Measurements from ENCODE around the gene NDUFB3. TPM values are rescaled to one million over a fixed set of nuclear protein-coding genes. Genes with fewer than 3 reads are reported as not detected.
A peak's percentile ranks its signal among the peaks of the same experiment; 100 is the strongest.
"Not testable (repeated sequence)": the region's sequence is repeated elsewhere in the genome, so short reads cannot be mapped to it uniquely, and the experiment has no call there.

Gene NDUFB3
- total and polyA plus RNA-seq, 7 experiments from 2014 or later: 18.3 to 361 (median 47.9) TPM

DNA sequence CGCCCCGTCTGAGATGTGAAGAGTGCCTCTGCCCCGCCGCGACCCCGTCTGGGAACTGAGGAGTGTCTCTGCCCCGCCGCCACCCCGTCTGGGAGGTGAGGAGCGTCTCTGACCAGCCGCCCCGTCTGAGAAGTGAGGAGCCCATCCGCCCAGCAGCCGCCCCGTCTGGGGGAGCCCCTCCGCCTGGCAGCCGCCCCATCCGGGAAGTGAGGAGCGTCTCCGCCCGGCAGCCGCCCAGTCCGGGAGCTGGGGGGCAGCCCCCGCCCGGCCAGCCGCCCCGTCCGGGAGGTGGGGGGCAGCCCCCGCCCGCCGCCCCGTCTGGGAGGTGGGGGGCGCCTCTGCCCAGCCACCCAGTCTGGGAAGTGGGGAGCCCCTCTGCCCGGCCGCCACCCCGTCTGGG is 29.4 kb upstream of the NDUFB3 start:
- H3K36me3 ChIP-seq (ENCODE audit: control insufficient read depth in 2 of 3, insufficient read depth in 3 of 3, low read length in 3 of 3): peaks cover 3 to 24% (median 5%) of the 10 kb centered on the region in 3 experiments
- H3K4me3 ChIP-seq (ENCODE audit: low read length); H3K27ac Mint-ChIP-seq; CTCF ChIA-PET; H3K9me3 ChIP-seq (ENCODE audit: control insufficient read depth in 2 of 3, low read length in 3 of 3); H3K4me1 ChIP-seq (ENCODE audit: control insufficient read depth in 2 of 2, insufficient read depth in 2 of 2, low read length in 2 of 2); POLR2A ChIA-PET; H3K27me3 Mint-ChIP-seq; H3K27me3 ChIP-seq (ENCODE audit: control insufficient read depth in 2 of 2, insufficient read depth in 2 of 2, low read length in 2 of 2); H3K27ac ChIP-seq (ENCODE audit: low read depth, low read length); DNase-seq; ATAC-seq; H3K4me3 Mint-ChIP-seq: not testable (repeated sequence)
- Mint-ChIP-seq H3K9me3 (peaks cover 0 to 21% (median 7%) of the 10 kb centered on the region in 11 donors), H3K4me1 (peaks cover 7 to 27% (median 21%) of the 10 kb centered on the region in 7 donors), H3K36me3 (peaks cover 3 to 47% (median 35%) of the 10 kb centered on the region in 5 donors)
- intact Hi-C loops (cut with micrococcal nuclease): loop anchor here in 1 of 2 donors (10.0 kb wide), 1 partner anchor 58 kb away; no protein-coding TSS in a partner anchor

DNA sequence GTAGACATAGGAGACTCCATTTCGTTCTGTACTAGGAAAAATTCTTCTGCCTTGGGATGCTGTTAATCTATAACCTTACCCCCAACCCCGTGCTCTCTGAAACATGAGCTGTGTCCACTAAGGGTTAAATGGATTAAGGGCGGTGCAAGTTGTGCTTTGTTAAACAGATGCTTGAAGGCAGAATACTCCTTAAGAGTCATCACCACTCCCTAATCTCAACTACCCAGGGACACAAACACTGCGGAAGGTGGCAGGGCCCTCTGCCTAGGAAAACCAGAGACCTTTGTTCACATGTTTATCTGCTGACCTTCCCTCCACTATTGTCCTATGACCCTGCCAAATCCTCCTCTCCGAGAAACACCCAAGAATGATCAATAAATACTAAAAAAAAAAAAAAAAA is 28.8 kb upstream of the NDUFB3 start:
- DNase-seq; POLR2A ChIA-PET; H3K4me1 ChIP-seq (ENCODE audit: control insufficient read depth in 2 of 2, insufficient read depth in 2 of 2, low read length in 2 of 2); H3K27ac ChIP-seq (ENCODE audit: low read depth, low read length); CTCF ChIA-PET; H3K27me3 ChIP-seq (ENCODE audit: control insufficient read depth in 2 of 2, insufficient read depth in 2 of 2, low read length in 2 of 2); H3K27me3 Mint-ChIP-seq; H3K27ac Mint-ChIP-seq; H3K4me3 Mint-ChIP-seq; H3K4me3 ChIP-seq (ENCODE audit: low read length); ATAC-seq; H3K9me3 ChIP-seq (ENCODE audit: control insufficient read depth in 2 of 3, low read length in 3 of 3): not testable (repeated sequence)
- Mint-ChIP-seq H3K36me3 (peaks cover 3 to 49% (median 38%) of the 10 kb centered on the region in 5 donors), H3K4me1 (peaks cover 7 to 30% (median 21%) of the 10 kb centered on the region in 7 donors), H3K9me3 (peaks cover 0 to 26% (median 11%) of the 10 kb centered on the region in 11 donors)
- H3K36me3 ChIP-seq (ENCODE audit: control insufficient read depth in 2 of 3, insufficient read depth in 3 of 3, low read length in 3 of 3): peaks cover 3 to 24% (median 5%) of the 10 kb centered on the region in 3 experiments
- intact Hi-C loops (cut with micrococcal nuclease): loop anchor here in 1 of 2 donors (10.0 kb wide), 1 partner anchor 58 kb away; no protein-coding TSS in a partner anchor

DNA sequence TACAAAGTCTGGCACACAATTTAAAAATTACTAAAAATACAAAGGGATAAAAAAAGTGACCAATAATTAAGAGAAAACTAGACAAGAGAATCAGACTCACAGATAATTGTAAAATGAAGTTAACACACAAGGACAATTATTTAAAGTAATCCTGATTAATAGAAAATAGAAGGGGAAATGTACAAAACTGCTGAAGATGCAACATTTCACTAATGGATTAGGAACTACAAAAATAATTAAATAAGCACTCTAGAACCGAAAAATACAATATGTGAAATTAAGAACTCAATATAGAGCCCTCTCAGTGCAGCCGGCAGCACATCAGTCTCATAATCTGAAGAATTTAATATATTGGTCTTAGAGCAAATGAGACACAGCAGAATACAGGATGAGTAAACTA is 24.9 kb upstream of the NDUFB3 start:
- DNase-seq (no peak), ATAC-seq (no peak)
- ChIA-PET CTCF (no interaction called here), POLR2A (no interaction called here)
- Histone ChIP-seq H3K27ac (ENCODE audit: low read depth, low read length) (no peak overlapping the region), H3K9me3 (ENCODE audit: control insufficient read depth in 2 of 3, low read length in 3 of 3) (peaks cover 0 to 5% (median 0%) of the 10 kb centered on the region in 3 experiments), H3K4me1 (ENCODE audit: control insufficient read depth in 2 of 2, insufficient read depth in 2 of 2, low read length in 2 of 2) (no peaks in the 10 kb centered on the region), H3K36me3 (ENCODE audit: control insufficient read depth in 2 of 3, insufficient read depth in 3 of 3, low read length in 3 of 3) (peaks cover 0 to 18% (median 3%) of the 10 kb centered on the region in 3 experiments), H3K27me3 (ENCODE audit: control insufficient read depth in 2 of 2, insufficient read depth in 2 of 2, low read length in 2 of 2) (no peaks in the 10 kb centered on the region), H3K4me3 (ENCODE audit: low read length) (no peak overlapping the region)
- H3K27me3 Mint-ChIP-seq: no peaks in the 10 kb centered on the region
- H3K36me3 Mint-ChIP-seq: peaks cover 3 to 34% (median 29%) of the 10 kb centered on the region in 5 donors
- H3K4me3 Mint-ChIP-seq: peak overlapping the region in 1 of 10 donors; percentile 4
- H3K27ac Mint-ChIP-seq: peak overlapping the region in 2 of 9 donors; percentile 36 to 44
- H3K4me1 Mint-ChIP-seq: peaks cover 5 to 28% (median 25%) of the 10 kb centered on the region in 7 donors
- intact Hi-C loops (cut with micrococcal nuclease): loop anchor here in 1 of 2 donors (10.0 kb wide), 1 partner anchor 62 kb away; no protein-coding TSS in a partner anchor
- peaks cover 0 to 20% (median 4%) of the 10 kb centered on the region in 11 donors for H3K9me3 Mint-ChIP-seq

DNA sequence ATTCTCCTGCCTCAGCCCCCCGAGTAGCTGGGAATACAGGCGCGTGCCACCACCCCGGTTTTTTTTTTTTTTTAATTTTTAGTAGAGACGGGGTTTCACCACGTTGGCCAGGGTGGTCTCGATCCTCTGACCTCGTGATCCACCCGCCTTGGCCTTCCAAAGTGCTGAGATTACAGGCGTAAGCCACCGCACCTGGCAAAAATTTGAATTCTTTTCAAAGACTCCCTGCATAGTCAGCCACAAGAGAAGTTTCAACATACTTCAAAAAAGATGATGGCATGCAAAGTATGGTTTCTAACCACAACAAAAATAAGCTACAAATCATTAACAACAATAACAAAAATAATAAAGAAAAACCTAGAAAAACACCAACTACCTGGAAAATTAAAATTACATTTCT is 22.3 kb upstream of the NDUFB3 start:
- H3K9me3 Mint-ChIP-seq: peaks cover 0 to 20% (median 4%) of the 10 kb centered on the region in 11 donors
- H3K4me1 Mint-ChIP-seq: peaks cover 15 to 42% (median 35%) of the 10 kb centered on the region in 7 donors
- peaks cover 3 to 40% (median 31%) of the 10 kb centered on the region in 5 donors for H3K36me3 Mint-ChIP-seq
- no peak overlapping the region for H3K27ac Mint-ChIP-seq
- ChIA-PET POLR2A (no interaction called here), CTCF (no interaction called here)
- peaks cover 0 to 5% (median 0%) of the 10 kb centered on the region in 3 experiments for H3K9me3 ChIP-seq (ENCODE audit: control insufficient read depth in 2 of 3, low read length in 3 of 3)
- H3K27me3 ChIP-seq (ENCODE audit: control insufficient read depth in 2 of 2, insufficient read depth in 2 of 2, low read length in 2 of 2): no peaks in the 10 kb centered on the region
- H3K4me3 ChIP-seq (ENCODE audit: low read length): no peak overlapping the region
- H3K4me3 Mint-ChIP-seq: no peak overlapping the region
- no peak overlapping the region for H3K27ac ChIP-seq (ENCODE audit: low read depth, low read length)
- no peak for DNase-seq
- no peaks in the 10 kb centered on the region for H3K27me3 Mint-ChIP-seq
- intact Hi-C loops (cut with micrococcal nuclease): loop anchor here in 1 of 2 donors (10.0 kb wide), 1 partner anchor 65 kb away; no protein-coding TSS in a partner anchor
- ATAC-seq: no peak
- H3K4me1 ChIP-seq (ENCODE audit: control insufficient read depth in 2 of 2, insufficient read depth in 2 of 2, low read length in 2 of 2): no peaks in the 10 kb centered on the region
- H3K36me3 ChIP-seq (ENCODE audit: control insufficient read depth in 2 of 3, insufficient read depth in 3 of 3, low read length in 3 of 3): peaks cover 0 to 19% (median 3%) of the 10 kb centered on the region in 3 experiments

DNA sequence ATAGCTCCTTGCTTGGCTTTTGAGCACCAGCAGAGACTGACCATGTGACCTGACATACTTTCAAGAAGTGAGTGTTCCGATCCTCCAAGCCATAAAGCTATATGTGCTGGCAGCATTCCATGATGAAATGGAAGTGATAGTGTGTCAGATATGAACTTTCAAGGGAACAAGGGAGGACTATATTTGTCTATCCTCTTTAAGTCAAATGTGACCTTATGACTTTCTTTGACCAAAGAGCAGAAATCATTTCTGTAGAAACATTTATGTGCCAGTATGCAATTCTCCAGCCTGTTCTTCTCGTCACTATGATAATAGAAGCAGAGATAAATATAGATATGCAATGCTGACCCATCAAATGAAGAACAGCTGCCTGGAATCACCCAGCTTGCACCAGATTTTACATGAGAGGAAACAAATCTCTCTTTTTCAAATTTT is 14.7 kb upstream of the NDUFB3 start:
- H3K4me1 Mint-ChIP-seq: peaks cover 28 to 47% (median 38%) of the 10 kb centered on the region in 7 donors
- ChIA-PET CTCF (interaction anchor here (0.6 to 0.8 kb wide), 2 partner anchors 12 kb away, joined by 4 read pairs; no protein-coding TSS in a partner anchor), POLR2A (interaction anchor here (0.7 kb wide), 1 partner anchor 8 kb away, joined by 3 read pairs; no protein-coding TSS in a partner anchor)
- intact Hi-C loops (cut with micrococcal nuclease): no loop called here
- ATAC-seq (no peak), DNase-seq (no peak)
- peaks cover 0 to 19% (median 0%) of the 10 kb centered on the region in 3 experiments for H3K36me3 ChIP-seq (ENCODE audit: control insufficient read depth in 2 of 3, insufficient read depth in 3 of 3, low read length in 3 of 3)
- no peaks in the 10 kb centered on the region for H3K4me1 ChIP-seq (ENCODE audit: control insufficient read depth in 2 of 2, insufficient read depth in 2 of 2, low read length in 2 of 2)
- H3K9me3 Mint-ChIP-seq: no peaks in the 10 kb centered on the region
- peak overlapping the region in 3 of 9 donors; percentile 30 to 75 (median 56) for H3K27ac Mint-ChIP-seq
- no peak overlapping the region for H3K27ac ChIP-seq (ENCODE audit: low read depth, low read length)
- H3K9me3 ChIP-seq (ENCODE audit: control insufficient read depth in 2 of 3, low read length in 3 of 3): no peaks in the 10 kb centered on the region
- H3K4me3 Mint-ChIP-seq: no peak overlapping the region
- peaks cover 3 to 40% (median 19%) of the 10 kb centered on the region in 5 donors for H3K36me3 Mint-ChIP-seq
- H3K27me3 ChIP-seq (ENCODE audit: control insufficient read depth in 2 of 2, insufficient read depth in 2 of 2, low read length in 2 of 2): no peaks in the 10 kb centered on the region
- H3K4me3 ChIP-seq (ENCODE audit: low read length): no peak overlapping the region
- no peaks in the 10 kb centered on the region for H3K27me3 Mint-ChIP-seq

DNA sequence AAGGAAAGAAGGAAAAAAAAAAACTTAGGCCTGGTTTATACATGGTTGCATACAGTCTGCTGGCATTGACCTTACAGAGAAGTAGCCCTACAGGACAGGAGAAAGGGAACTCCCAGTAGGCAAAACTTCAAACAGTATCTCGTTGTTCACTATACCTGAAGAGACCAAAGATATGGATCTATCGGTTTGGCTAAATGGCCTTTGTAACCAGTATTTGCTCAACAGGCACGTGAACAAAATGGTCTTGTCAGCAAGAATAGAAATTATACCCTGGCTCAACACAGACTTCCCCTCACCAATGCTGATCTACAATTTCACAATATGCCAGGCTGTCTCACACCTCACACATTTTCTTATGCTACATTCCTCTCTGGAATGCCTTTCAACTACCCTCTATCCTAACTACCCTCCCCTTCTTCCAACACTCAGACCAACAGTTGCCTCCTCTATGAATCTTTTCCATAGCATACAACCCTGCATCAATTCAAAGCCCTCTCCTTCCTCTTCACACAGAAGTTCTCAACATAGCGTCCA is 14.0 kb upstream of the NDUFB3 start:
- no peak overlapping the region for H3K27ac ChIP-seq (ENCODE audit: low read depth, low read length)
- intact Hi-C loops (cut with micrococcal nuclease): no loop called here

More for the DNA sequence above, 14.0 kb upstream of the NDUFB3 start:
- POLR2A ChIA-PET: no interaction called here
- Mint-ChIP-seq H3K27ac (peak overlapping the region in 4 of 9 donors; percentile 9 to 44 (median 15)), H3K4me1 (peaks cover 23 to 42% (median 32%) of the 10 kb centered on the region in 7 donors), H3K4me3 (peak overlapping the region in 1 of 10 donors; percentile 33), H3K27me3 (no peaks in the 10 kb centered on the region), H3K36me3 (peaks cover 3 to 35% (median 16%) of the 10 kb centered on the region in 5 donors), H3K9me3 (no peaks in the 10 kb centered on the region)
- H3K4me3 ChIP-seq (ENCODE audit: low read length): no peak overlapping the region
- peaks cover 0 to 19% (median 0%) of the 10 kb centered on the region in 3 experiments for H3K36me3 ChIP-seq (ENCODE audit: control insufficient read depth in 2 of 3, insufficient read depth in 3 of 3, low read length in 3 of 3)
- no peak for ATAC-seq
- no peak for DNase-seq
- no peaks in the 10 kb centered on the region for H3K27me3 ChIP-seq (ENCODE audit: control insufficient read depth in 2 of 2, insufficient read depth in 2 of 2, low read length in 2 of 2)
- no peaks in the 10 kb centered on the region for H3K4me1 ChIP-seq (ENCODE audit: control insufficient read depth in 2 of 2, insufficient read depth in 2 of 2, low read length in 2 of 2)
- no peaks in the 10 kb centered on the region for H3K9me3 ChIP-seq (ENCODE audit: control insufficient read depth in 2 of 3, low read length in 3 of 3)
- CTCF ChIA-PET: interaction anchor here (0.8 kb wide), 1 partner anchor 11 kb away, joined by 4 read pairs; no protein-coding TSS in a partner anchor

Measured in naive thymus-derived CD4-positive, alpha-beta T cell (primary cell).